ENCODE results near the gene KCNIP2. TPM values are rescaled to one million over a fixed set of nuclear protein-coding genes. Genes with fewer than 3 reads are reported as not detected.

The KCNIP2 gene
- total RNA-seq, result 1 to 10 TPM; 1.7 to 2.0 TPM

GRCh38 chr10:101843032-101844021, at the start of gene KCNIP2:
KCNIP2 (minus strand) TSS chr10:101843800; CDS start chr10:101843568, 232 bp downstream.

DNA sequence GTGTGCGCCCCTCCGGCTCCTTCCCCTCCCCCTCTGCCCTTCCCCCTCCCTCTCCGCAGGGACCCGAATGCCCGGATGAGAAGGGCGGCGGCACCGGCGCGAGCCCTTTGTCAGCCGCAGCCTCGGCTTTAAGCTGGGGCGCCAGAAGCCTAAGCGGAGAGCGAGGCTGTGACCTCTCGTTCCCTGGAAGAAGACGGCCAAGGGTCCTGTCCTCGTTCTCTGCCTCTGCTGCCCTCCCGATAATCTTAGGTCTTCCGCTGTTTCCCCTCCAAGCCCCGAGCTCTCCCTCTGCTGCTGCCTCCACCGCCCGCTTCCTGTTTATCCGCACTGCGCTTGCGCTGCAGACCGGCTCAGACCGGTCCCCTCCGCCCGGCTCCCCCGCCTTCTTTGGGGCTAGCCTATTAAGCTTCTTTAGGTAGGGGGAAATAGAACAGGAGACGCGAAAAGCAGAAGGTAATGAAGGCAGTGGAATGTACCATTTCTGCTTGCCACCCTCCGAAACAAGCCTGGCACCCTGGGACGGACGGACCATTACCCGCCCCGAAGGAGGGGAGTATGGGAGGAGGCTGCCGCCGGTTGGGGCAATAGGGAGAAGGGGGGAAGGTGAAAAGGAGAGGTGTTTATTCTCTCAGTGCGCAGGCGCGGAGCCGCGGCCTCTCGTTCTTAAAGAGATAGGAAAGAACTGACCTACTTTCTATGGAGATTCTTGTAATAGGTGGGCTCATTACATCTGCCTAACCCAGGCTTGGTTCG, 25.3 kb downstream of the KCNIP2 start, which contains the start of gene OGA:
Gene OGA, minus strand, starts transcription at position 326 of the 753 bp plus-strand sequence. CDS start 422 bp downstream, outside the sequence.

GRCh38 chr10:101782811-101783735, 60.5 kb downstream of the KCNIP2 start, which contains the start of gene NPM3:
NPM3 (minus strand) TSS chr10:101783446; CDS start chr10:101783390, 56 bp downstream.

Other genes with a start within 250 kb of the KCNIP2 start
- 10 to 100 TPM; 20.6 to 24.6 TPM for gene FBXW4, start 148.6 kb downstream of the KCNIP2 start, total RNA-seq
- gene FGF8, start 67.7 kb downstream of the KCNIP2 start, total RNA-seq, result under 1 TPM in 1 of 2 donors, not detected in 1; 0.69 TPM
- gene NPM3, start 60.4 kb downstream of the KCNIP2 start, total RNA-seq, result 100 to 1,000 TPM in 1 of 2 donors, 10 to 100 TPM in 1; 45.1 to 110 TPM
- 10 to 100 TPM; 60.6 to 63.3 TPM for gene OGA, start 25.4 kb downstream of the KCNIP2 start, total RNA-seq
- gene ARMH3, start 212.4 kb upstream of the KCNIP2 start, total RNA-seq, result 10 to 100 TPM in 1 of 2 donors, 1 to 10 TPM in 1; 7.6 to 10.3 TPM
- gene HPS6, start 221.5 kb upstream of the KCNIP2 start, total RNA-seq, result 10 to 100 TPM; 34.8 to 41.0 TPM

Measured in melanocyte of skin (primary cell).